ENCODE data around the gene EMC10. TPM values are rescaled to one million over a fixed set of nuclear protein-coding genes. Genes with fewer than 3 reads are reported as not detected.

The EMC10 gene
- total and polyA plus RNA-seq, 10 of the 15 experiments (the other 5 are each of a cell fraction or from before 2014, with no cell fraction given): 2.5 to 77.3 (median 20.3) TPM

DNA sequence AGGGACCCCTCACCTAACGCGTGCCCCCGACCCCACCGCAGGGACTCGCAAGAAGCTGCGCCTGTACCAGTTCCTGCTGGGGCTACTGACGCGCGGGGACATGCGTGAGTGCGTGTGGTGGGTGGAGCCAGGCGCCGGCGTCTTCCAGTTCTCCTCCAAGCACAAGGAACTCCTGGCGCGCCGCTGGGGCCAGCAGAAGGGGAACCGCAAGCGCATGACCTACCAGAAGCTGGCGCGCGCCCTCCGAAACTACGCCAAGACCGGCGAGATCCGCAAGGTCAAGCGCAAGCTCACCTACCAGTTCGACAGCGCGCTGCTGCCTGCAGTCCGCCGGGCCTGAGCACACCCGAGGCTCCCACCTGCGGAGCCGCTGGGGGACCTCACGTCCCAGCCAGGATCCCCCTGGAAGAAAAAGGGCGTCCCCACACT is 48.3 kb upstream of the EMC10 start (continued):
- TF ChIP-seq, protein P1, sequence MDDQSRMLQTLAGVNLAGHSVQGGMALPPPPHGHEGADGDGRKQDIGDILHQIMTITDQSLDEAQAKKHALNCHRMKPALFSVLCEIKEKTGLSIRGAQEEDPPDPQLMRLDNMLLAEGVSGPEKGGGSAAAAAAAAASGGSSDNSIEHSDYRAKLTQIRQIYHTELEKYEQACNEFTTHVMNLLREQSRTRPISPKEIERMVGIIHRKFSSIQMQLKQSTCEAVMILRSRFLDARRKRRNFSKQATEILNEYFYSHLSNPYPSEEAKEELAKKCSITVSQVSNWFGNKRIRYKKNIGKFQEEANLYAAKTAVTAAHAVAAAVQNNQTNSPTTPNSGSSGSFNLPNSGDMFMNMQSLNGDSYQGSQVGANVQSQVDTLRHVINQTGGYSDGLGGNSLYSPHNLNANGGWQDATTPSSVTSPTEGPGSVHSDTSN (IDR thresholded peaks at IDR 0.05; ENCODE audit: insufficient replicate concordance, low read depth, low read length): no peak

- no peak for DNase-seq (ENCODE audit: low read depth, low spot score)
- H3K4me1 ChIP-seq (ENCODE audit: control insufficient read depth, insufficient read depth, low read length): peaks cover 50% of the 10 kb centered on the region
- H3K9ac ChIP-seq (ENCODE audit: control insufficient read depth, insufficient read depth, low read length): no peak overlapping the region
- ChIA-PET CTCF (interaction anchor here (0.8 to 2.1 kb wide), 2 partner anchors 13 to 72 kb away, joined by 3 to 6 read pairs; no protein-coding TSS in a partner anchor), RAD21 (ENCODE audit: unreplicated experiment) (interaction anchor here (1.2 to 2.3 kb wide), 3 partner anchors 12 to 60 kb away, joined by 3 to 7 read pairs (median 5); no protein-coding TSS in a partner anchor), POLR2A (interaction anchor here (0.6 to 4.2 kb wide), 2 partner anchors 11 to 34 kb away, joined by 4 to 26 read pairs; partner anchors contain the start of gene SPIB), SMC1A (ENCODE audit: uncharacterized antibody, unreplicated experiment) (interaction anchor here (1.1 kb wide), 1 partner anchor 58 kb away, joined by 3 read pairs; no protein-coding TSS in a partner anchor)
- no peak for ATAC-seq
- no peak overlapping the region for H3K4me2 ChIP-seq (ENCODE audit: control insufficient read depth, insufficient read depth)
- H2AFZ ChIP-seq (ENCODE audit: control insufficient read depth, low read depth, low read length): no peak overlapping the region
- H3K9me3 ChIP-seq (replicated peaks; ENCODE audit: control insufficient read depth, insufficient read depth, low read length): no peaks in the 10 kb centered on the region
- H4K20me1 ChIP-seq (ENCODE audit: control insufficient read depth, insufficient read depth): no peaks in the 10 kb centered on the region
- no peak for FAIRE-seq
- BruUV-seq (replicated peaks): no TSS peak
- intact Hi-C loops (cut with micrococcal nuclease; ENCODE audit: unreplicated experiment) (no loop called here), in situ Hi-C loops (cut with MboI) (no loop called here)
- no peaks in the 10 kb centered on the region for H3K79me2 ChIP-seq (ENCODE audit: control insufficient read depth, insufficient read depth, low read length)
- TF ChIP-seq BRCA1 (IDR thresholded peaks at IDR 0.05; ENCODE audit: low read depth, low read length) (no peak), BACH1 (IDR thresholded peaks at IDR 0.05; ENCODE audit: borderline replicate concordance) (no peak), SMAD5 (IDR thresholded peaks at IDR 0.05; ENCODE audit: low read depth) (peak; percentile 63; the same call in 1 of the 2 replicates), ZBTB40 (IDR thresholded peaks at IDR 0.05; ENCODE audit: borderline replicate concordance) (no peak), ATF2 (IDR thresholded peaks at IDR 0.05; ENCODE audit: low read length) (no peak), MLLT1 (IDR thresholded peaks at IDR 0.05) (peak; percentile 96), PML (IDR thresholded peaks at IDR 0.05; ENCODE audit: low read length) (peak; percentile 25; the same call in 1 of the 2 replicates), CHD1 (IDR thresholded peaks at IDR 0.05; ENCODE audit: low read depth, low read length) (no peak), STAT3 (IDR thresholded peaks at IDR 0.05; ENCODE audit: low read depth, low read length) (no peak)
- H3K4me3 ChIP-seq: no peak overlapping the region
- H3K27ac ChIP-seq (ENCODE audit: control insufficient read depth, insufficient read depth): peak overlapping the region; percentile 18; the same call in 1 of the 2 replicates
- whole genome bisulfite sequencing (ENCODE audit: insufficient coverage, insufficient replicate concordance, low lambda C conversion rate, missing lambda C conversion rate): 93% methylated on average over 7 of the region's 7 CpGs
- H3K27me3 ChIP-seq (replicated peaks in 1 of 2; ENCODE audit: control insufficient read depth in 2 of 2, insufficient read depth in 2 of 2, low read length in 1 of 2): no peaks in the 10 kb centered on the region
- peaks cover 2 to 6% of the 10 kb centered on the region in 2 experiments; a peak in 3 of 4 replicates for H3K36me3 ChIP-seq (ENCODE audit: control insufficient read depth in 2 of 2, insufficient read depth in 2 of 2, low read length in 1 of 2)
Observed at GRCh38 chr19:50428772-50429463, 47.4 kb upstream of the EMC10 start.
